Endothelial cell of umbilical vein (primary cell): ENCODE measurements around the gene DDX10. TPM values are rescaled to one million over a fixed set of nuclear protein-coding genes. Genes with fewer than 3 reads are reported as not detected.

Experiments used
- BruUV-seq: library from RNA; stranded (reverse); fragments of 400-500 nt; replicated peaks from 2 replicates; lab custom pipeline; 2021; lab: Mats Ljungman, UMichigan
- CTCF ChIA-PET: fragments of 300-600, 350-600 bp; sonication (Branson Sonifier 250); formaldehyde crosslinking; loops from one replicate; lab custom pipeline; 2021; ENCODE audit warnings: antibody characterized with exemption, inconsistent platforms; lab: Charles Lee
- POLR2A ChIA-PET: fragments of 300-600, 350-600 bp; sonication (Branson Sonifier 250); formaldehyde crosslinking; loops from one replicate; lab custom pipeline; 2021; ENCODE audit warnings: antibody characterized with exemption, inconsistent platforms; lab: Charles Lee
- DNase-seq: peaks from one replicate; pipeline ENCODE4 v3.0.0-alpha.2; 2011; ENCODE audit warnings: low read depth, low spot score
- FAIRE-seq: peaks from 2 replicates; lab custom pipeline; 2011; peaks lifted over from hg19 to GRCh38; lab: Jason Lieb, UNC
- H2AFZ ChIP-seq: 2 replicates; pipeline ENCODE4 v1.6.0; 2012; ENCODE audit warnings: low read depth, low read length, control low read depth, inconsistent platforms
- H3K27ac ChIP-seq: 2 replicates; pipeline ENCODE4 v1.5.1; 2011; ENCODE audit warnings: low read depth, mild to moderate bottlenecking, control low read depth, low read length, moderate library complexity; ENCODE audit not compliant: insufficient read depth
- H3K27me3 ChIP-seq, 2 experiments: 2 replicates each; pipeline versions ENCODE4 v1.6.0 to v1.6.1; 2011; ENCODE audit warnings: low read length in 2 of 2, mixed read lengths in 1 of 2; ENCODE audit not compliant: control insufficient read depth in 2 of 2, insufficient read depth in 2 of 2
- H3K36me3 ChIP-seq, 2 experiments: 2 replicates in 1 of 2; 3 replicates in 1 of 2; pipeline ENCODE4 v1.5.1; 2011; ENCODE audit warnings: low read length in 2 of 2, mild to moderate bottlenecking in 1 of 2, moderate library complexity in 1 of 2; ENCODE audit not compliant: control insufficient read depth in 2 of 2, insufficient read depth in 2 of 2; ENCODE audit errors: extremely low read depth in 1 of 2
- H3K4me1 ChIP-seq: 3 replicates; pipeline ENCODE4 v1.5.1; 2011; ENCODE audit warnings: mild to moderate bottlenecking, low read length; ENCODE audit not compliant: control insufficient read depth, insufficient read depth; ENCODE audit errors: extremely low read depth
- H3K4me2 ChIP-seq: 2 replicates; pipeline ENCODE4 v1.6.1; 2011; ENCODE audit warnings: low read length, control low read depth, mixed read lengths; ENCODE audit not compliant: insufficient read depth
- H3K4me3 ChIP-seq, 3 experiments: fragments of 200-600 bp in 1 of 3; sonication (generic), shearing (Covaris generic) in 1 of 3; replicated peaks in 1 of 3; 2 replicates each; pipeline ENCODE4 v1.5.1; 2011 to 2016; ENCODE audit warnings: control low read depth in 3 of 3, low read length in 3 of 3, mild to moderate bottlenecking in 2 of 3, inconsistent platforms in 1 of 3, low read depth in 1 of 3, moderate library complexity in 1 of 3; ENCODE audit not compliant: insufficient read depth in 1 of 3
- H3K79me2 ChIP-seq: 2 replicates; pipeline ENCODE4 v1.6.0; 2012; ENCODE audit warnings: low read length, inconsistent platforms; ENCODE audit not compliant: control insufficient read depth, insufficient read depth
- H3K9ac ChIP-seq: replicated peaks from 2 replicates; pipeline ENCODE3; 2011; ENCODE audit warnings: low read length, control low read depth; ENCODE audit not compliant: insufficient read depth; ENCODE audit errors: extremely low read depth
- H3K9me1 ChIP-seq: replicated peaks from 3 replicates; pipeline ENCODE4 v1.6.0; 2011; ENCODE audit warnings: mild to moderate bottlenecking, low read length; ENCODE audit not compliant: control insufficient read depth, insufficient read depth; ENCODE audit errors: extremely low read depth
- H3K9me3 ChIP-seq: replicated peaks from 2 replicates; pipeline ENCODE4 v1.5.1; 2012; ENCODE audit warnings: low read length, inconsistent platforms; ENCODE audit not compliant: control insufficient read depth, insufficient read depth
- H4K20me1 ChIP-seq: replicated peaks from 2 replicates; pipeline ENCODE3; 2011; ENCODE audit warnings: mild to moderate bottlenecking, low read length; ENCODE audit not compliant: control insufficient read depth, insufficient read depth; ENCODE audit errors: extremely low read depth
- EZH2 ChIP-seq: IDR thresholded peaks from 2 replicates; pipeline ENCODE4 v1.6.1; 2012; ENCODE audit warnings: borderline replicate concordance, low read depth, mild to moderate bottlenecking, moderate library complexity, low read length, inconsistent platforms; ENCODE audit not compliant: severe bottlenecking
- FOS ChIP-seq: IDR thresholded peaks from 2 replicates; pipeline ENCODE4 v1.6.1; 2011; ENCODE audit warnings: mild to moderate bottlenecking, low read length, moderate library complexity, borderline replicate concordance; ENCODE audit not compliant: insufficient read depth
- GATA2 ChIP-seq: IDR thresholded peaks from 2 replicates; pipeline ENCODE4 v1.7.0; 2011; ENCODE audit warnings: low read depth, mild to moderate bottlenecking, moderate library complexity, mixed read lengths, low read length; ENCODE audit not compliant: insufficient read length, insufficient read depth
- JUN ChIP-seq: IDR thresholded peaks from 2 replicates; pipeline ENCODE4 v1.6.1; 2011; ENCODE audit warnings: borderline replicate concordance, low read depth; ENCODE audit not compliant: insufficient read length, insufficient read depth
- MAX ChIP-seq: IDR thresholded peaks from 2 replicates; pipeline ENCODE4 v1.6.1; 2011; ENCODE audit not compliant: insufficient read depth, insufficient read length
- MYC ChIP-seq: IDR thresholded peaks from one replicate; pipeline ENCODE4 v1.6.1; 2011; ENCODE audit warnings: mild to moderate bottlenecking, low read depth, low read length
- POLR2A ChIP-seq: IDR thresholded peaks from 2 replicates; pipeline ENCODE4 v1.6.1; 2012; ENCODE audit warnings: low read depth, mild to moderate bottlenecking, control low read depth, low read length
- POLR2AphosphoS5 ChIP-seq: IDR thresholded peaks from 2 replicates; pipeline ENCODE4 v1.6.1; 2012; ENCODE audit warnings: low read depth, mild to moderate bottlenecking, control low read depth, low read length, moderate library complexity; ENCODE audit not compliant: insufficient read depth
- dilution Hi-C: fragments of 300-500 bp; cut with MboI; formaldehyde crosslinking; loops from one replicate; pipeline ENCODE4 v1.15.0; 2019; ENCODE audit warnings: low sequenced_read_pairs; ENCODE audit not compliant: extremely low pct_ligation_motif_present
- intact Hi-C: fragments of 100-400 bp; cut with micrococcal nuclease; formaldehyde crosslinking; loops from one replicate; pipeline ENCODE4 v1.10.0; 2022
- polyA plus RNA-seq, 4 experiments: library from polyadenylated mRNA; depleted of rRNA in 3 of 4; stranded (reverse) in 3 of 4; unstranded in 1 of 4; fragments of >200 nt; gene quantifications; 2 replicates each; pipeline versions ENCODE4 v1.2.1 to v1.2.3, GENCODE V29; 2011 to 2012; ENCODE audit warnings: missing spikeins in 1 of 4
- total RNA-seq: library from RNA; stranded (reverse); gene quantifications from 2 replicates; pipeline ENCODE4 v1.2.3, GENCODE V29; 2021
- TF ChIP-seq, protein P1 (sequence below), 2 donors: IDR thresholded peaks; 1 replicate in 1 of 2; 2 replicates in 1 of 2; pipeline ENCODE4 v1.5.1; 2011; ENCODE audit warnings: low read length in 2 of 2, mild to moderate bottlenecking in 2 of 2, moderate library complexity in 2 of 2, control low read depth in 1 of 2, inconsistent platforms in 1 of 2, low read depth in 1 of 2; ENCODE audit not compliant: insufficient read depth in 1 of 2; ENCODE audit errors: extremely low read depth in 1 of 2

Gene DDX10
- total and polyA plus RNA-seq, 2 donors (not counting 3 experiments of a cell fraction or from before 2014, with no cell fraction given), result 29.8 to 35.2 TPM

DNA sequence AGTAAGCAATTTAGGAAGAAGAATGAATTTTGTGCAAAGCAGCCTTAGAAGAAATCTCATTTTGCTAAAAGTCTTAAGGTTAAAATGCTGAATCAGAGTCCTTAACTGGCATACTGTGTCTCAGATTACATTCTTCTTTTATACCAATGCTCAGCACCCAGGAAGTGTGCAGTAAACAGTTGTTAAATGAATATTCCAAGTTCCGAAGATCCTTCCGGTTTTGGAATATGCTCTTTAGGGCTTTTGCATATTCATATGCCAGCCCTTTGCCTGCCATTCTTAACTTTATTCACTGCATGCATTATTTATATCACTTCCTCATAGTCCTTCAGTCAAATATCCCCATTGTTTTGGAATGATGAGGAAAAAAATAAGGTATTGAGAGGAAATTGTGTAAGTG lies 242.0 kb downstream of the DDX10 start:
- Histone ChIP-seq H3K27ac (peak overlapping the region; percentile 71), H3K4me3 (peak overlapping the region in 1 of 3 experiments; percentile 14), H3K9me3 (no peaks in the 10 kb centered on the region), H3K79me2 (no peaks in the 10 kb centered on the region), H3K27me3 (no peaks in the 10 kb centered on the region), H3K9ac (peak overlapping the region; percentile 40), H4K20me1 (no peaks in the 10 kb centered on the region), H3K4me1 (peaks cover 20% of the 10 kb centered on the region), H3K9me1 (no peaks in the 10 kb centered on the region), H2AFZ (no peak overlapping the region), H3K36me3 (no peaks in the 10 kb centered on the region), H3K4me2 (peak overlapping the region; percentile 84)
- ChIA-PET POLR2A (no interaction called here), CTCF (no interaction called here)
- no peak for FAIRE-seq
- no peak for TF ChIP-seq JUN
- TF ChIP-seq MAX, result no peak
- TF ChIP-seq EZH2, result no peak
- no peak for TF ChIP-seq MYC
- TF ChIP-seq POLR2A, result no peak
- no peak for TF ChIP-seq GATA2
- TF ChIP-seq, protein P1, sequence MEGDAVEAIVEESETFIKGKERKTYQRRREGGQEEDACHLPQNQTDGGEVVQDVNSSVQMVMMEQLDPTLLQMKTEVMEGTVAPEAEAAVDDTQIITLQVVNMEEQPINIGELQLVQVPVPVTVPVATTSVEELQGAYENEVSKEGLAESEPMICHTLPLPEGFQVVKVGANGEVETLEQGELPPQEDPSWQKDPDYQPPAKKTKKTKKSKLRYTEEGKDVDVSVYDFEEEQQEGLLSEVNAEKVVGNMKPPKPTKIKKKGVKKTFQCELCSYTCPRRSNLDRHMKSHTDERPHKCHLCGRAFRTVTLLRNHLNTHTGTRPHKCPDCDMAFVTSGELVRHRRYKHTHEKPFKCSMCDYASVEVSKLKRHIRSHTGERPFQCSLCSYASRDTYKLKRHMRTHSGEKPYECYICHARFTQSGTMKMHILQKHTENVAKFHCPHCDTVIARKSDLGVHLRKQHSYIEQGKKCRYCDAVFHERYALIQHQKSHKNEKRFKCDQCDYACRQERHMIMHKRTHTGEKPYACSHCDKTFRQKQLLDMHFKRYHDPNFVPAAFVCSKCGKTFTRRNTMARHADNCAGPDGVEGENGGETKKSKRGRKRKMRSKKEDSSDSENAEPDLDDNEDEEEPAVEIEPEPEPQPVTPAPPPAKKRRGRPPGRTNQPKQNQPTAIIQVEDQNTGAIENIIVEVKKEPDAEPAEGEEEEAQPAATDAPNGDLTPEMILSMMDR (IDR thresholded peaks at IDR 0.05; ENCODE audit: extremely low read depth in 1 of 2, insufficient read depth in 1 of 2, low read depth in 1 of 2, low read length in 2 of 2), result no peak
- no peak for TF ChIP-seq FOS
- no peak for TF ChIP-seq POLR2AphosphoS5
- dilution Hi-C loops (no loop called here), intact Hi-C loops (loop anchor here (1.0 kb wide), 4 partner anchors 11 to 126 kb away; no protein-coding TSS in a partner anchor)
- no TSS peak for BruUV-seq
- DNase-seq, result peak; percentile 56
